K562 (cell line): Measurements from ENCODE around the gene CTDSP1. TPM values are rescaled to one million over a fixed set of nuclear protein-coding genes. Genes with fewer than 3 reads are reported as not detected.
A peak's percentile ranks its signal among the peaks of the same experiment; 100 is the strongest.

ENCODE experiments used
- CHD1 ChIP-seq: fragments of 200-600 bp; sonication (generic); IDR thresholded peaks from one replicate; pipeline ENCODE4 v1.6.1; 2012; ENCODE audit warnings: mild to moderate bottlenecking, moderate library complexity, low read length, inconsistent platforms
- FUS ChIP-seq: fragments of 200-400 bp; formaldehyde crosslinking; optimal IDR thresholded peaks from 2 replicates; pipeline ENCODE3; 2017; ENCODE audit warnings: low read depth, low read length
- MCM3 ChIP-seq: fragments of 450-650 bp; IDR thresholded peaks from 2 replicates; pipeline ENCODE4 v1.6.1; 2016
- NFIC ChIP-seq: fragments of 450-650 bp; IDR thresholded peaks from 2 replicates; pipeline ENCODE4 v1.6.1; 2017; ENCODE audit warnings: mild to moderate bottlenecking, inconsistent platforms
- SNAPC5 ChIP-seq: fragments of 250-450 bp; sonication (Bioruptor Pico); IDR thresholded peaks from 2 replicates; pipeline ENCODE4 v1.8.0; 2021; ENCODE audit warnings: moderate library complexity, mild to moderate bottlenecking, inconsistent platforms
- SREBF2 ChIP-seq: sonication (generic); formaldehyde crosslinking; IDR thresholded peaks from 2 replicates; pipeline ENCODE4 v1.4.0; 2020; ENCODE audit warnings: mild to moderate bottlenecking, missing genetic modification reagents
- TRIM24 ChIP-seq, 2 experiments: fragments of 450-650 bp; IDR thresholded peaks; 2 replicates each; pipeline ENCODE4 v1.6.1; 2016
- ZFP1 ChIP-seq: fragments of 450-650 bp; formaldehyde crosslinking; IDR thresholded peaks from 2 replicates; pipeline ENCODE4 v1.4.0; 2020; ENCODE audit warnings: mild to moderate bottlenecking, mixed read lengths
- ZNF12 ChIP-seq: sonication (generic); formaldehyde crosslinking; IDR thresholded peaks from 2 replicates; pipeline ENCODE4 v1.4.0; 2020; ENCODE audit warnings: mild to moderate bottlenecking, missing genetic modification reagents
- ZNF121 ChIP-seq: sonication (generic); formaldehyde crosslinking; conservative IDR thresholded peaks from 2 replicates; pipeline ENCODE4 v1.8.0; 2022; ENCODE audit warnings: missing genetic modification reagents
- ZNF253 ChIP-seq: fragments of 250-450 bp; sonication (Bioruptor Pico); conservative IDR thresholded peaks from 2 replicates; pipeline ENCODE4 v1.6.1; 2021; ENCODE audit warnings: mild to moderate bottlenecking
- ZNF3 ChIP-seq: fragments of 250-450 bp; sonication (Bioruptor Pico); IDR thresholded peaks from 2 replicates; pipeline ENCODE4 v1.5.0; 2021; ENCODE audit warnings: mild to moderate bottlenecking, moderate library complexity
- ZNF512 ChIP-seq: IDR thresholded peaks from 2 replicates; pipeline ENCODE4 v1.6.1; 2016; ENCODE audit warnings: missing genetic modification characterization, missing compliant biosample characterization
- ZNF766 ChIP-seq: fragments of 200-800 bp; sonication (Bioruptor generic); conservative IDR thresholded peaks from 2 replicates; pipeline ENCODE4 v1.6.1; 2016; ENCODE audit warnings: missing genetic modification characterization, missing compliant biosample characterization
- ZNF780A ChIP-seq: fragments of 250-450 bp; sonication (Bioruptor Pico); IDR thresholded peaks from 2 replicates; pipeline ENCODE4 v1.5.0; 2021; ENCODE audit warnings: mild to moderate bottlenecking
- polyA plus RNA-seq, 8 experiments: library from polyadenylated mRNA; depleted of rRNA in 4 of 8; stranded (reverse) in 5 of 8; unstranded in 3 of 8; fragments of >200 nt; fragmentation: Nextera tagmentation in 2 of 8; fragmentation: Illumina TruSeq in 1 of 8; extraction: Ambion mirVana in 2 of 8; extraction: Trizol in 1 of 8; gene quantifications; 2 replicates each; pipeline versions ENCODE4 v1.2.1 to v1.2.3, GENCODE V29; 2011 to 2014; ENCODE audit warnings: inconsistent platforms in 1 of 8, missing spikeins in 1 of 8
- total RNA-seq, 7 experiments: library from RNA; depleted of rRNA in 6 of 7; stranded (reverse); fragments of >200 nt in 6 of 7; fragmentation: Illumina TruSeq in 2 of 7; extraction: Trizol in 2 of 7; gene quantifications; 2 replicates each; pipeline versions ENCODE4 v1.2.1 to v1.2.3, GENCODE V29; 2011 to 2021; ENCODE audit warnings: low replicate concordance in 1 of 7
- TF ChIP-seq, protein P1 (sequence below), 2 experiments: fragments of 450-650 bp in 1 of 2; sonication (generic) in 1 of 2; formaldehyde crosslinking in 1 of 2; IDR thresholded peaks; 2 replicates each; pipeline versions ENCODE4 v1.7.1 to v1.9.0; 2016 to 2022; ENCODE audit warnings: inconsistent platforms in 1 of 2, mild to moderate bottlenecking in 1 of 2, missing genetic modification reagents in 1 of 2

CTDSP1 gene
- total and polyA plus RNA-seq, 9 of the 15 experiments (the other 6 are each of a cell fraction or from before 2014, with no cell fraction given), result 2.4 to 74.8 (median 45.8) TPM

DNA sequence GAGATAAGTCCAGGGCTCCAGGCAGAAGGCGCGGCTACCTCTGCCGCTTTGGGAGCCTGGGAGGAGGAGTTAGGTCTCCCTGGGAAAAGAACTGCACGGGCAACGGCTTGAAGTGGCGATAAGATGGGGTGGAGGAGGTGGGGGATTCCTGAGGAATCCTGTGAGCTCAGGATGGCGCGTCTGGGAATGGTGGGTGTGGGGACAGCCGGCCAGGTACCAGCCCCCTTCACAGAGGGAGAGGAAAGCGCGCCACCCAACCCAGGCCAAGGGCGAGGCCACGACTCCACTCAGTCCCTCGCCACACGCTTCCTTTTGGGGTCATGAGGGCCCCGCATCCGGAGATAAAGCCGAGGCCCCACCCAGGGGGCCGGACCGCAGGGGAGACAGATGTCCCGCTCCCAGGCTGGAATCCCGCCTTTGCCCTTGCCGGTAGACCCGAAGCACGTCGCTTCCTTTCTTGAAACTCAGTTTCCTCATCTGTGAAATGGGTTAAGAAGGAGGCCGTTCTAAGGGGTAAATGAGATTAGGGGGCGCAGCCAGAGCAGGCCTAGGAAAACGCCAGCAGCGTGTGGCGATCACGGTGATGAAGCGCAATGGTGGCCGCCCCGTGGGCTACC lies 1.7 kb upstream of the CTDSP1 start (continued):
- TF ChIP-seq ZNF12 (no peak), TRIM24 (IDR thresholded peaks at IDR 0.05) (peak; percentile 25 to 32; a peak in 1 of 4 replicates), ZNF253 (CRISPR knock-in tag) (no peak), ZNF766 (CRISPR knock-in tag) (no peak), SREBF2 (CRISPR knock-in tag) (no peak), ZNF512 (no peak), FUS (no peak), ZNF780A (CRISPR knock-in tag) (no peak), ZNF121 (CRISPR knock-in tag) (no peak), ZNF3 (CRISPR knock-in tag) (no peak), SNAPC5 (CRISPR knock-in tag) (no peak), MCM3 (no peak), ZFP1 (CRISPR knock-in tag) (no peak), CHD1 (peak; percentile 31), NFIC (peak; percentile 33)
- TF ChIP-seq, protein P1, sequence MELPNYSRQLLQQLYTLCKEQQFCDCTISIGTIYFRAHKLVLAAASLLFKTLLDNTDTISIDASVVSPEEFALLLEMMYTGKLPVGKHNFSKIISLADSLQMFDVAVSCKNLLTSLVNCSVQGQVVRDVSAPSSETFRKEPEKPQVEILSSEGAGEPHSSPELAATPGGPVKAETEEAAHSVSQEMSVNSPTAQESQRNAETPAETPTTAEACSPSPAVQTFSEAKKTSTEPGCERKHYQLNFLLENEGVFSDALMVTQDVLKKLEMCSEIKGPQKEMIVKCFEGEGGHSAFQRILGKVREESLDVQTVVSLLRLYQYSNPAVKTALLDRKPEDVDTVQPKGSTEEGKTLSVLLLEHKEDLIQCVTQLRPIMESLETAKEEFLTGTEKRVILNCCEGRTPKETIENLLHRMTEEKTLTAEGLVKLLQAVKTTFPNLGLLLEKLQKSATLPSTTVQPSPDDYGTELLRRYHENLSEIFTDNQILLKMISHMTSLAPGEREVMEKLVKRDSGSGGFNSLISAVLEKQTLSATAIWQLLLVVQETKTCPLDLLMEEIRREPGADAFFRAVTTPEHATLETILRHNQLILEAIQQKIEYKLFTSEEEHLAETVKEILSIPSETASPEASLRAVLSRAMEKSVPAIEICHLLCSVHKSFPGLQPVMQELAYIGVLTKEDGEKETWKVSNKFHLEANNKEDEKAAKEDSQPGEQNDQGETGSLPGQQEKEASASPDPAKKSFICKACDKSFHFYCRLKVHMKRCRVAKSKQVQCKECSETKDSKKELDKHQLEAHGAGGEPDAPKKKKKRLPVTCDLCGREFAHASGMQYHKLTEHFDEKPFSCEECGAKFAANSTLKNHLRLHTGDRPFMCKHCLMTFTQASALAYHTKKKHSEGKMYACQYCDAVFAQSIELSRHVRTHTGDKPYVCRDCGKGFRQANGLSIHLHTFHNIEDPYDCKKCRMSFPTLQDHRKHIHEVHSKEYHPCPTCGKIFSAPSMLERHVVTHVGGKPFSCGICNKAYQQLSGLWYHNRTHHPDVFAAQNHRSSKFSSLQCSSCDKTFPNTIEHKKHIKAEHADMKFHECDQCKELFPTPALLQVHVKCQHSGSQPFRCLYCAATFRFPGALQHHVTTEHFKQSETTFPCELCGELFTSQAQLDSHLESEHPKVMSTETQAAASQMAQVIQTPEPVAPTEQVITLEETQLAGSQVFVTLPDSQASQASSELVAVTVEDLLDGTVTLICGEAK (IDR thresholded peaks at IDR 0.05), result no peak
- TF ChIP-seq, protein P1 (CRISPR knock-in tag; IDR thresholded peaks at IDR 0.05), result no peak
